Panc1 (cell line): ENCODE measurements around the gene HYPK. TPM values are rescaled to one million over a fixed set of nuclear protein-coding genes. Genes with fewer than 3 reads are reported as not detected.

Source experiments
- ATAC-seq: fragments of 200-7000 bp; cut with Tn5 transposase; 2 replicates; pipeline ENCODE4 v1.9.1; 2020; ENCODE audit warnings: mild to moderate bottlenecking, moderate library complexity
- BruUV-seq: library from RNA; stranded (reverse); fragments of 400-500 nt; replicated peaks from 2 replicates; lab custom pipeline; 2021; lab: Mats Ljungman, UMichigan
- CTCF ChIA-PET: fragments of 300-600 bp; sonication (Branson Sonifier 250); formaldehyde crosslinking; loops from one replicate; lab custom pipeline; 2022; ENCODE audit warnings: antibody characterized with exemption; lab: Charles Lee
- POLR2A ChIA-PET: fragments of 300-600 bp; sonication (Branson Sonifier 250); formaldehyde crosslinking; loops from one replicate; lab custom pipeline; 2022; ENCODE audit warnings: antibody characterized with exemption; lab: Charles Lee
- DNase-seq: peaks from one replicate; pipeline ENCODE4 v3.0.0-alpha.2; 2010; ENCODE audit warnings: low read depth, low spot score
- H3K27ac ChIP-seq: 2 replicates; pipeline ENCODE4 v1.5.1; 2011; ENCODE audit warnings: mild to moderate bottlenecking, low read length, inconsistent platforms
- H3K27me3 ChIP-seq: fragments of 200-500 bp; sonication (Bioruptor generic); 2 replicates; pipeline ENCODE4 v1.6.0; 2014; ENCODE audit warnings: low read length, inconsistent platforms; ENCODE audit not compliant: control insufficient read depth, insufficient read depth
- H3K36me3 ChIP-seq: fragments of 200-500 bp; sonication (Bioruptor generic); 2 replicates; pipeline ENCODE4 v1.5.1; 2014; ENCODE audit warnings: inconsistent platforms, mild to moderate bottlenecking, low read length, moderate library complexity; ENCODE audit not compliant: control insufficient read depth, insufficient read depth
- H3K4me1 ChIP-seq: 2 replicates; pipeline ENCODE4 v1.5.1; 2011; ENCODE audit warnings: inconsistent platforms, mild to moderate bottlenecking, low read length, moderate library complexity; ENCODE audit not compliant: control insufficient read depth, insufficient read depth
- H3K4me3 ChIP-seq, 2 experiments: 2 replicates each; pipeline ENCODE4 v1.5.1; 2011 to 2012; ENCODE audit warnings: low read depth in 2 of 2, low read length in 2 of 2, mild to moderate bottlenecking in 2 of 2, inconsistent platforms in 1 of 2, moderate library complexity in 1 of 2
- H3K9me3 ChIP-seq: fragments of 200-500 bp; sonication (Bioruptor generic); 2 replicates; pipeline ENCODE4 v1.5.1; 2014; ENCODE audit warnings: low read depth, mild to moderate bottlenecking, inconsistent platforms, low read length, moderate library complexity; ENCODE audit not compliant: control insufficient read depth, insufficient read depth
- POLR2AphosphoS5 ChIP-seq: IDR thresholded peaks from 2 replicates; pipeline ENCODE4 v1.6.1; 2012; ENCODE audit warnings: mild to moderate bottlenecking, low read depth, low read length, moderate library complexity
- SIN3A ChIP-seq: IDR thresholded peaks from 2 replicates; pipeline ENCODE4 v1.6.1; 2012; ENCODE audit warnings: low read depth, mild to moderate bottlenecking, low read length, moderate library complexity, borderline replicate concordance; ENCODE audit not compliant: insufficient read depth
- TCF7L2 ChIP-seq: IDR thresholded peaks from 2 replicates; pipeline ENCODE4 v1.6.1; 2011; ENCODE audit warnings: mild to moderate bottlenecking, low read depth, low read length, inconsistent platforms
- in situ Hi-C: cut with HindIII; loops from 2 replicates; pipeline ENCODE4 v1.10.0; 2016; ENCODE audit warnings: low sequenced_read_pairs, low pct_unique_long_range_greater_than_20kb
- intact Hi-C: fragments of 100-400 bp; cut with micrococcal nuclease; formaldehyde crosslinking; loops from one replicate; pipeline ENCODE4 v1.10.0; 2022; ENCODE audit not compliant: unreplicated experiment
- total RNA-seq: library from RNA; stranded (reverse); gene quantifications from one replicate; pipeline ENCODE4 v1.2.1, GENCODE V29; 2021; ENCODE audit not compliant: unreplicated experiment
- TF ChIP-seq, protein P1 (sequence below), 2 experiments: IDR thresholded peaks; 2 replicates each; pipeline ENCODE4 v1.6.1; 2011 to 2012; ENCODE audit warnings: low read depth in 2 of 2, control low read depth in 1 of 2, low read length in 1 of 2, mild to moderate bottlenecking in 1 of 2, moderate library complexity in 1 of 2; ENCODE audit not compliant: insufficient read depth in 1 of 2
- TF ChIP-seq, protein P2 (sequence below): fragments of 450-650 bp; IDR thresholded peaks from 2 replicates; pipeline ENCODE4 v1.5.1; 2017; ENCODE audit warnings: mild to moderate bottlenecking

HYPK gene
- total RNA-seq, 1 experiment from 2014 or later: 24.8 TPM

DNA sequence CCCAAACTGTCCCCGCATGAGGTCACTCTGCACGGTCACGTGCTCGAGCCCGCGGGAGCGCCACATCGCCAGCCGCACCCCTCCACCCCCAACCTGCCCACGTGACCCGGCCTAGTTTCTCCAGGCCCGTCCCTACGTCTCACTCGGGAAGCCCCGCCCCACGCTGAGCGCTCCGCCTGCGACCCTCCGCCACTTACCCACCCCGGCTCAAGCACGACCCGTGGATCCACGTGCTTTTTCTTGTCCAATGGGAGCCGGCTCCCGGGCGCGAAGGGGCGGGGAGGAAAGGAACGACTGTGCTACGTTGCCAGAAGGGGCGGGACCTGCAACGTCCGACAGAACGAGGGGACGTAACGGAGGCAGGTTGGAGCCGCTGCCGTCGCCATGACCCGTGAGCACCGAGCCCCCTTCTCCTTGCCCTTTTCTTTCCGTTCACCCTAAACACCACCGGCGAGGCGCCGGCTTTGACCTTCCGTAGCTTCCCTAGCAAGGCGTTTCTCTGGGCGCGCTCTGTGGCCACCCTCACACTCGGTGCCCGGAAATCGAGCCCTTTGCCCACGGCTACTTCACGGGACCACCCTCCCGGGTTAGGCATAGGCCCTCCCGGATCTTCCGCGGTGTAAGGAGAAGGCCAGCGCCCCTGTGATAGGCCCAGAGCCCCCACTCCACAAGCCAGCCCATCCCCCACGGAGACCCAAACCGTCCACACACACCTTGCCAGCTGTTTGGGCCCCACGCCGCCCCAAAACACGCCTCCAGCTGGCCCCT lies 8.2 kb upstream of the HYPK start, which contains the start of gene SERF2:
Gene SERF2, plus strand, starts transcription at position 328 of the 768 bp plus-strand sequence. Its CDS starts 57 bp downstream, at position 385.
- Histone ChIP-seq H3K9me3 (no peaks in the 10 kb centered on the region), H3K4me3 (peak within 1 kb of the TSS; percentile 97 to 98), H3K27me3 (no peaks in the 10 kb centered on the region), H3K36me3 (peaks cover 9% of the 10 kb centered on the region), H3K27ac (peak within 1 kb of the TSS; percentile 99), H3K4me1 (peaks cover 31% of the 10 kb centered on the region)
- in situ Hi-C loops: no loop called here
- CTCF ChIA-PET: no interaction called here
- no TSS peak for BruUV-seq
- POLR2A ChIA-PET: interaction anchor here (0.5 to 0.6 kb wide), 2 partner anchors 13 to 308 kb away, joined by 4 to 8 read pairs; no protein-coding TSS in a partner anchor
- intact Hi-C loops: no loop called here
- DNase-seq (peak; percentile 97), ATAC-seq (peak; percentile 97)
- peak; percentile 90 for TF ChIP-seq POLR2AphosphoS5
- TF ChIP-seq TCF7L2: no peak
- TF ChIP-seq SIN3A: 0 out of 2 replicates have a peak, but pooled peaks have one; percentile 47
- TF ChIP-seq, protein P1, sequence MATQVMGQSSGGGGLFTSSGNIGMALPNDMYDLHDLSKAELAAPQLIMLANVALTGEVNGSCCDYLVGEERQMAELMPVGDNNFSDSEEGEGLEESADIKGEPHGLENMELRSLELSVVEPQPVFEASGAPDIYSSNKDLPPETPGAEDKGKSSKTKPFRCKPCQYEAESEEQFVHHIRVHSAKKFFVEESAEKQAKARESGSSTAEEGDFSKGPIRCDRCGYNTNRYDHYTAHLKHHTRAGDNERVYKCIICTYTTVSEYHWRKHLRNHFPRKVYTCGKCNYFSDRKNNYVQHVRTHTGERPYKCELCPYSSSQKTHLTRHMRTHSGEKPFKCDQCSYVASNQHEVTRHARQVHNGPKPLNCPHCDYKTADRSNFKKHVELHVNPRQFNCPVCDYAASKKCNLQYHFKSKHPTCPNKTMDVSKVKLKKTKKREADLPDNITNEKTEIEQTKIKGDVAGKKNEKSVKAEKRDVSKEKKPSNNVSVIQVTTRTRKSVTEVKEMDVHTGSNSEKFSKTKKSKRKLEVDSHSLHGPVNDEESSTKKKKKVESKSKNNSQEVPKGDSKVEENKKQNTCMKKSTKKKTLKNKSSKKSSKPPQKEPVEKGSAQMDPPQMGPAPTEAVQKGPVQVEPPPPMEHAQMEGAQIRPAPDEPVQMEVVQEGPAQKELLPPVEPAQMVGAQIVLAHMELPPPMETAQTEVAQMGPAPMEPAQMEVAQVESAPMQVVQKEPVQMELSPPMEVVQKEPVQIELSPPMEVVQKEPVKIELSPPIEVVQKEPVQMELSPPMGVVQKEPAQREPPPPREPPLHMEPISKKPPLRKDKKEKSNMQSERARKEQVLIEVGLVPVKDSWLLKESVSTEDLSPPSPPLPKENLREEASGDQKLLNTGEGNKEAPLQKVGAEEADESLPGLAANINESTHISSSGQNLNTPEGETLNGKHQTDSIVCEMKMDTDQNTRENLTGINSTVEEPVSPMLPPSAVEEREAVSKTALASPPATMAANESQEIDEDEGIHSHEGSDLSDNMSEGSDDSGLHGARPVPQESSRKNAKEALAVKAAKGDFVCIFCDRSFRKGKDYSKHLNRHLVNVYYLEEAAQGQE (IDR thresholded peaks at IDR 0.05; ENCODE audit: insufficient read depth in 1 of 2, low read depth in 2 of 2, low read length in 1 of 2): no peak

DNA sequence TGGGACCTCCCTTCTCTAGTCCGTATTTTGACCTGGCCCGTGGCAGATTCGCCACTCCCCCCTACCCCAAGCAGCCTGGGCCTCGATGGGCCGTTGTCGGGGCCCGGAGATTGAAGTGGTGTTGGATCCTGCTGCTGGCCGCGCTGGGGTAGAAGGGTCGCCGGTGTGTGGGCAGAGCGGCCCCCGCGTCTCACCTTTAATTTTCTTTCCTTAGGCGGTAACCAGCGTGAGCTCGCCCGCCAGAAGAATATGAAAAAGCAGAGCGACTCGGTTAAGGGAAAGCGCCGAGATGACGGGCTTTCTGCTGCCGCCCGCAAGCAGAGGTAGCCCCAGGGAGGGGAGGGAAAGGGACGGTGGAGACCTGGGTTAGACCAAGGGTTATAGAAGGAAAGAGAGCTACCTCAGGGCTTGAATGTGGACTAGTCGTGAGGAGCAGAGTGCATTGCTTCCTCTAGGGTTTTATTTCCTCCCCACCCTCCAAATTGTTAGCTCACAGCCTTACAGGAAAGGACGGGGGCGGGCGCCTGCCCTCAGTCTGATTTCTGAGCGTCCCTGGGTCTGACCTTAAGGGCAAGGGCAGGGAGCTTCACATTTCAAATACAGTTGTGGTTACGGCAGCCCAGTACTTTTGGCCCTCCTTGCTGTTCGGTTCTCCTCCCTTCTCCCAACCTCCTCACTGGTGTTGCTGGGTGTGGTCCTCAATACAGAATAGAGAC lies 7.5 kb upstream of the HYPK start:
- Histone ChIP-seq H3K36me3 (peaks cover 9% of the 10 kb centered on the region), H3K9me3 (no peaks in the 10 kb centered on the region), H3K4me1 (peaks cover 31% of the 10 kb centered on the region), H3K27me3 (no peaks in the 10 kb centered on the region), H3K4me3 (peak overlapping the region; percentile 97 to 98), H3K27ac (peak overlapping the region; percentile 98)
- in situ Hi-C loops (no loop called here), intact Hi-C loops (no loop called here)
- POLR2A ChIA-PET: interaction anchor here (0.5 to 0.6 kb wide), 2 partner anchors 24 to 307 kb away, joined by 3 to 4 read pairs; no protein-coding TSS in a partner anchor
- CTCF ChIA-PET: no interaction called here
- ATAC-seq (no peak), DNase-seq (no peak)
- BruUV-seq: no TSS peak
- no peak for TF ChIP-seq SIN3A
- TF ChIP-seq, protein P2, sequence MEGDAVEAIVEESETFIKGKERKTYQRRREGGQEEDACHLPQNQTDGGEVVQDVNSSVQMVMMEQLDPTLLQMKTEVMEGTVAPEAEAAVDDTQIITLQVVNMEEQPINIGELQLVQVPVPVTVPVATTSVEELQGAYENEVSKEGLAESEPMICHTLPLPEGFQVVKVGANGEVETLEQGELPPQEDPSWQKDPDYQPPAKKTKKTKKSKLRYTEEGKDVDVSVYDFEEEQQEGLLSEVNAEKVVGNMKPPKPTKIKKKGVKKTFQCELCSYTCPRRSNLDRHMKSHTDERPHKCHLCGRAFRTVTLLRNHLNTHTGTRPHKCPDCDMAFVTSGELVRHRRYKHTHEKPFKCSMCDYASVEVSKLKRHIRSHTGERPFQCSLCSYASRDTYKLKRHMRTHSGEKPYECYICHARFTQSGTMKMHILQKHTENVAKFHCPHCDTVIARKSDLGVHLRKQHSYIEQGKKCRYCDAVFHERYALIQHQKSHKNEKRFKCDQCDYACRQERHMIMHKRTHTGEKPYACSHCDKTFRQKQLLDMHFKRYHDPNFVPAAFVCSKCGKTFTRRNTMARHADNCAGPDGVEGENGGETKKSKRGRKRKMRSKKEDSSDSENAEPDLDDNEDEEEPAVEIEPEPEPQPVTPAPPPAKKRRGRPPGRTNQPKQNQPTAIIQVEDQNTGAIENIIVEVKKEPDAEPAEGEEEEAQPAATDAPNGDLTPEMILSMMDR: no peak
- TF ChIP-seq TCF7L2: no peak
- TF ChIP-seq, protein P1 (IDR thresholded peaks at IDR 0.05; ENCODE audit: insufficient read depth in 1 of 2, low read depth in 2 of 2, low read length in 1 of 2): no peak
- no peak for TF ChIP-seq POLR2AphosphoS5
